H1 (cell line): ENCODE data around the gene TLR7. TPM values are rescaled to one million over a fixed set of nuclear protein-coding genes. Genes with fewer than 3 reads are reported as not detected.

Source experiments
- CTCF ChIA-PET: fragments of 300-600 bp; sonication (Branson Sonifier 250); formaldehyde crosslinking; loops from one replicate; lab custom pipeline; 2021; ENCODE audit not compliant: partially characterized antibody; lab: Charles Lee
- POLR2A ChIA-PET: fragments of 300-600 bp; sonication (Branson Sonifier 250); formaldehyde crosslinking; loops from one replicate; lab custom pipeline; 2021; ENCODE audit warnings: inconsistent platforms; ENCODE audit not compliant: partially characterized antibody; lab: Charles Lee
- DNase-seq, 2 experiments: peaks; one replicate each; pipeline versions ENCODE4 v3.0.0 to v3.0.0-alpha.2; 2010 to 2022; ENCODE audit warnings: low spot score in 2 of 2, low read depth in 1 of 2, mixed read lengths in 1 of 2
- FAIRE-seq: peaks from 2 replicates; lab custom pipeline; 2011; peaks lifted over from hg19 to GRCh38; lab: Jason Lieb, UNC
- H2AFZ ChIP-seq: 2 replicates; pipeline ENCODE4 v1.8.1; 2012; ENCODE audit warnings: low read length, inconsistent platforms
- H2AK5ac ChIP-seq: 2 replicates; pipeline ENCODE4 v1.6.1; 2013; ENCODE audit warnings: low read depth, low read length
- H2BK120ac ChIP-seq: replicated peaks from 2 replicates; pipeline ENCODE3; 2013; ENCODE audit warnings: low read depth, low read length, inconsistent platforms
- H2BK12ac ChIP-seq: 2 replicates; pipeline ENCODE4 v1.6.1; 2013; ENCODE audit warnings: low read depth, low read length
- H2BK15ac ChIP-seq: 2 replicates; pipeline ENCODE4 v1.6.1; 2013; ENCODE audit warnings: low read length
- H2BK20ac ChIP-seq: 2 replicates; pipeline ENCODE4 v1.6.1; 2013; ENCODE audit warnings: low read length
- H2BK5ac ChIP-seq: 2 replicates; pipeline ENCODE4 v1.6.1; 2013; ENCODE audit warnings: low read depth, low read length
- H3K14ac ChIP-seq: 2 replicates; pipeline ENCODE4 v1.6.1; 2013; ENCODE audit warnings: inconsistent platforms; ENCODE audit not compliant: insufficient read length
- H3K18ac ChIP-seq: 2 replicates; pipeline ENCODE4 v1.6.1; 2013; ENCODE audit warnings: low read length; ENCODE audit errors: extremely low read depth
- H3K23ac ChIP-seq: 2 replicates; pipeline ENCODE4 v1.6.1; 2013; ENCODE audit warnings: inconsistent platforms; ENCODE audit not compliant: insufficient read length
- H3K23me2 ChIP-seq: 2 replicates; pipeline ENCODE4 v1.6.1; 2013; ENCODE audit warnings: low read depth, low read length
- H3K27ac ChIP-seq: 2 replicates; pipeline ENCODE4 v1.6.1; 2011; ENCODE audit warnings: low read depth, low read length, inconsistent platforms
- H3K27me3 ChIP-seq, 4 experiments: replicated peaks in 1 of 4; 1 replicate in 1 of 4; 2 replicates in 3 of 4; pipeline versions ENCODE4 v1.6.1 to v1.8.1; 2011 to 2013; ENCODE audit warnings: low read length in 3 of 4, mild to moderate bottlenecking in 3 of 4, inconsistent platforms in 2 of 4, mixed read lengths in 2 of 4, moderate library complexity in 1 of 4; ENCODE audit not compliant: control insufficient read depth in 3 of 4, insufficient read depth in 3 of 4; ENCODE audit errors: extremely low read depth in 1 of 4
- H3K36me3 ChIP-seq, 4 experiments: 2 replicates each; pipeline versions ENCODE4 v1.6.1 to v1.8.1; 2011 to 2013; ENCODE audit warnings: mild to moderate bottlenecking in 4 of 4, low read length in 3 of 4, moderate library complexity in 2 of 4, control low read depth in 1 of 4, inconsistent platforms in 1 of 4; ENCODE audit not compliant: insufficient read depth in 4 of 4, control insufficient read depth in 2 of 4
- H3K4ac ChIP-seq: replicated peaks from 2 replicates; pipeline ENCODE3; 2013; ENCODE audit warnings: low read length, low read depth, mixed read lengths, inconsistent platforms; ENCODE audit not compliant: insufficient read length
- H3K4me1 ChIP-seq, 4 experiments: replicated peaks in 1 of 4; 1 replicate in 1 of 4; 2 replicates in 3 of 4; pipeline versions ENCODE4 v1.6.1 to v1.8.1; 2011 to 2013; ENCODE audit warnings: low read length in 3 of 4, inconsistent platforms in 2 of 4, mixed read lengths in 1 of 4; ENCODE audit not compliant: insufficient read depth in 4 of 4, control insufficient read depth in 3 of 4
- H3K4me2 ChIP-seq, 2 experiments: 2 replicates each; pipeline versions ENCODE4 v1.6.1 to v1.8.1; 2011 to 2013; ENCODE audit warnings: low read depth in 2 of 2, low read length in 2 of 2, control low read depth in 1 of 2, inconsistent platforms in 1 of 2, mild to moderate bottlenecking in 1 of 2; ENCODE audit not compliant: insufficient read depth in 1 of 2
- H3K4me3 ChIP-seq, 4 experiments: fragments of 200-600, 300-600 bp in 1 of 4; sonication (generic), shearing (Covaris generic), sonication (Bioruptor Twin) in 1 of 4; 2 replicates each; pipeline versions ENCODE4 v1.5.1 to v1.8.1; 2011 to 2016; ENCODE audit warnings: low read length in 4 of 4, low read depth in 3 of 4, control low read depth in 2 of 4, inconsistent platforms in 2 of 4, mild to moderate bottlenecking in 2 of 4, mixed read lengths in 1 of 4, moderate library complexity in 1 of 4; ENCODE audit not compliant: insufficient read depth in 2 of 4; ENCODE audit errors: extremely low read depth in 1 of 4
- H3K56ac ChIP-seq: replicated peaks from 2 replicates; pipeline ENCODE3; 2013; ENCODE audit warnings: low read depth, mild to moderate bottlenecking, mixed read lengths, low read length, inconsistent platforms; ENCODE audit not compliant: insufficient read length
- H3K79me1 ChIP-seq: 2 replicates; pipeline ENCODE4 v1.6.1; 2013; ENCODE audit warnings: low read depth, low read length, control low read depth
- H3K79me2 ChIP-seq, 2 experiments: 2 replicates each; pipeline versions ENCODE4 v1.6.1 to v1.8.1; 2012 to 2013; ENCODE audit warnings: low read length in 2 of 2, mild to moderate bottlenecking in 2 of 2, inconsistent platforms in 1 of 2; ENCODE audit not compliant: insufficient read depth in 2 of 2, control insufficient read depth in 1 of 2
- H3K9ac ChIP-seq, 4 experiments: replicated peaks in 1 of 4; 1 replicate in 1 of 4; 2 replicates in 3 of 4; pipeline versions ENCODE4 v1.6.1 to v1.8.1; 2011 to 2013; ENCODE audit warnings: low read depth in 3 of 4, low read length in 3 of 4, control low read depth in 2 of 4, mild to moderate bottlenecking in 2 of 4, moderate library complexity in 2 of 4, inconsistent platforms in 1 of 4; ENCODE audit errors: extremely low read depth in 1 of 4
- H3K9me3 ChIP-seq, 2 experiments: 2 replicates each; pipeline versions ENCODE4 v1.6.1 to v1.8.1; 2012 to 2013; ENCODE audit warnings: mild to moderate bottlenecking in 2 of 2, moderate library complexity in 2 of 2, control low read depth in 1 of 2, inconsistent platforms in 1 of 2, low read depth in 1 of 2, low read length in 1 of 2, mixed read lengths in 1 of 2; ENCODE audit not compliant: insufficient read depth in 2 of 2
- H4K20me1 ChIP-seq, 2 experiments: replicated peaks in 1 of 2; 2 replicates each; pipeline versions ENCODE3 to v1.8.1; 2011 to 2013; ENCODE audit warnings: inconsistent platforms in 2 of 2, low read length in 2 of 2, mild to moderate bottlenecking in 1 of 2; ENCODE audit not compliant: insufficient read depth in 2 of 2, control insufficient read depth in 1 of 2
- H4K5ac ChIP-seq: 2 replicates; pipeline ENCODE4 v1.6.1; 2013; ENCODE audit warnings: low read length, low read depth, mixed read lengths, inconsistent platforms; ENCODE audit not compliant: insufficient read length
- H4K8ac ChIP-seq: 2 replicates; pipeline ENCODE4 v1.8.0; 2013; ENCODE audit warnings: mild to moderate bottlenecking, moderate library complexity, low read length, inconsistent platforms; ENCODE audit not compliant: insufficient read depth; ENCODE audit errors: extremely low read depth
- H4K91ac ChIP-seq: replicated peaks from 2 replicates; pipeline ENCODE3; 2013; ENCODE audit warnings: low read length, mixed read lengths, inconsistent platforms; ENCODE audit not compliant: insufficient read length
- CTBP2 ChIP-seq: IDR thresholded peaks from 2 replicates; pipeline ENCODE4 v1.7.0; 2011; ENCODE audit warnings: borderline replicate concordance, mild to moderate bottlenecking, moderate library complexity, mixed read lengths, low read length; ENCODE audit not compliant: insufficient read depth, insufficient read length
- EGR1 ChIP-seq: IDR thresholded peaks from 2 replicates; pipeline ENCODE4 v1.6.1; 2011; ENCODE audit warnings: low read depth, low read length, borderline replicate concordance
- EP300 ChIP-seq, 2 experiments: IDR thresholded peaks; 1 replicate in 1 of 2; 2 replicates in 1 of 2; pipeline ENCODE4 v1.6.1; 2011 to 2012; ENCODE audit warnings: low read depth in 2 of 2, low read length in 2 of 2, mild to moderate bottlenecking in 2 of 2, borderline replicate concordance in 1 of 2, inconsistent platforms in 1 of 2, moderate library complexity in 1 of 2
- JUN ChIP-seq: IDR thresholded peaks from 2 replicates; pipeline ENCODE4 v1.6.1; 2011; ENCODE audit warnings: low read depth, mild to moderate bottlenecking, improper control_type of control experiment, low read length
- MAFK ChIP-seq: IDR thresholded peaks from 2 replicates; pipeline ENCODE4 v1.6.1; 2012; ENCODE audit warnings: low read depth, mild to moderate bottlenecking, improper control_type of control experiment, low read length
- POU5F1 ChIP-seq: IDR thresholded peaks from 2 replicates; pipeline ENCODE4 v1.6.1; 2011; ENCODE audit warnings: low read depth, mild to moderate bottlenecking, low read length, moderate library complexity
- SP2 ChIP-seq: IDR thresholded peaks from 2 replicates; pipeline ENCODE4 v1.6.1; 2012; ENCODE audit warnings: mild to moderate bottlenecking, low read length, inconsistent platforms
- SRF ChIP-seq: IDR thresholded peaks from 2 replicates; pipeline ENCODE4 v1.6.1; 2011; ENCODE audit warnings: mild to moderate bottlenecking, low read depth, low read length, moderate library complexity
- polyA plus RNA-seq, 7 experiments: library from polyadenylated mRNA; depleted of rRNA in 3 of 7; stranded (reverse) in 5 of 7; unstranded in 2 of 7; fragments of >200 nt in 5 of 7; fragments of 200-250 nt in 2 of 7; gene quantifications; 1 replicate in 5 of 7; 2 replicates in 1 of 7; 4 replicates in 1 of 7; pipeline versions ENCODE4 v1.2.1 to v1.2.3, GENCODE V29; 2011 to 2013; ENCODE audit warnings: missing spikeins in 2 of 7, mixed read lengths in 2 of 7
- total RNA-seq: library from RNA; stranded (reverse); fragmentation: NEBNext Ultra II Directional; extraction: Animal tissue kit (Norgen Biotek cat#: 25700); gene quantifications from 2 replicates; pipeline ENCODE4 v1.2.1, GENCODE V29; 2021
- TF ChIP-seq, protein P1 (sequence below): IDR thresholded peaks from 2 replicates; pipeline ENCODE4 v1.6.1; 2011; ENCODE audit warnings: low read length, improper control_type of control experiment

TLR7 gene
- total and polyA plus RNA-seq, 2 of the 8 experiments (the other 6 are each of a cell fraction or from before 2014, with no cell fraction given) = 0.02 TPM; not detected in 1

DNA sequence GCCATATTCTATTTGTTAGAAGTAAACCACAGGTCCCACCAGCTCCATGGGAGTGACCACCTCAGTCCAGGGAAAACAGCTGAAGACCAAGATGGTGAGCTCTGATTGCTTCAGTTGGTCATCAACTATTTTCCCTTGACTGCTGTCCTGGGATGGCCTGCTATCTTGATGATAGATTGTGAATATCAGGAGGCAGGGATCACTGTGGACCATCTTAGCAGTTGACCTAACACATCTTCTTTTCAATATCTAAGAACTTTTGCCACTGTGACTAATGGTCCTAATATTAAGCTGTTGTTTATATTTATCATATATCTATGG, 55.7 kb downstream of the TLR7 start:
- H3K36me3 ChIP-seq = no peaks in the 10 kb centered on the region
- no peak overlapping the region for H2BK12ac ChIP-seq
- H3K9ac ChIP-seq = no peak overlapping the region
- H3K56ac ChIP-seq = no peak overlapping the region
- H3K4ac ChIP-seq = no peak overlapping the region
- no peak overlapping the region for H3K14ac ChIP-seq
- no peaks in the 10 kb centered on the region for H3K79me1 ChIP-seq
- no peaks in the 10 kb centered on the region for H3K27me3 ChIP-seq
- no peak overlapping the region for H4K91ac ChIP-seq
- no peak overlapping the region for H2AFZ ChIP-seq
- H2BK20ac ChIP-seq = no peak overlapping the region
- no peak overlapping the region for H3K4me2 ChIP-seq
- TF ChIP-seq EP300 (IDR thresholded peaks at IDR 0.05; ENCODE audit: borderline replicate concordance in 1 of 2, low read depth in 2 of 2, low read length in 2 of 2) (no peak), SRF (no peak), EGR1 (no peak), CTBP2 (no peak), JUN (no peak), MAFK (no peak), SP2 (no peak), POU5F1 (no peak)
- TF ChIP-seq, protein P1, sequence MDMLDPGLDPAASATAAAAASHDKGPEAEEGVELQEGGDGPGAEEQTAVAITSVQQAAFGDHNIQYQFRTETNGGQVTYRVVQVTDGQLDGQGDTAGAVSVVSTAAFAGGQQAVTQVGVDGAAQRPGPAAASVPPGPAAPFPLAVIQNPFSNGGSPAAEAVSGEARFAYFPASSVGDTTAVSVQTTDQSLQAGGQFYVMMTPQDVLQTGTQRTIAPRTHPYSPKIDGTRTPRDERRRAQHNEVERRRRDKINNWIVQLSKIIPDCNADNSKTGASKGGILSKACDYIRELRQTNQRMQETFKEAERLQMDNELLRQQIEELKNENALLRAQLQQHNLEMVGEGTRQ = no peak
- H3K27ac ChIP-seq = no peak overlapping the region
- H4K5ac ChIP-seq = no peak overlapping the region
- H3K23me2 ChIP-seq = no peaks in the 10 kb centered on the region
- no peaks in the 10 kb centered on the region for H4K20me1 ChIP-seq
- H3K4me3 ChIP-seq = no peak overlapping the region
- H3K23ac ChIP-seq = no peak overlapping the region
- H2AK5ac ChIP-seq = no peak overlapping the region
- FAIRE-seq = no peak
- H3K9me3 ChIP-seq = no peaks in the 10 kb centered on the region
- no peak overlapping the region for H2BK120ac ChIP-seq
- H4K8ac ChIP-seq = no peak overlapping the region
- no peak for DNase-seq
- CTCF ChIA-PET = no interaction called here
- H2BK5ac ChIP-seq = no peak overlapping the region
- H3K4me1 ChIP-seq = no peaks in the 10 kb centered on the region
- H3K18ac ChIP-seq = no peak overlapping the region
- no peak overlapping the region for H2BK15ac ChIP-seq
- POLR2A ChIA-PET = no interaction called here
- H3K79me2 ChIP-seq = no peaks in the 10 kb centered on the region
